ENCODE data around the gene SLC25A21. TPM values are rescaled to one million over a fixed set of nuclear protein-coding genes. Genes with fewer than 3 reads are reported as not detected.

SLC25A21 gene
- total and polyA plus RNA-seq, 8 donors = 0.37 to 0.92 (median 0.60) TPM

- Histone ChIP-seq H3K27me3 (peaks cover 4 to 74% (median 19%) of the 10 kb centered on the region in 4 donors), H3K9me3 (no peaks in the 10 kb centered on the region), H3K36me3 (no peaks in the 10 kb centered on the region), H3K27ac (no peak within 1 kb of the TSS), H3K4me1 (peaks cover 7 to 23% (median 16%) of the 10 kb centered on the region in 3 donors), H3K4me3 (peak within 1 kb of the TSS; percentile 17 to 52 (median 27))
- TF ChIP-seq CTCF (IDR thresholded peaks at IDR 0.05) = no peak
- FAIRE-seq (no peak), DNase-seq (peak; percentile 76 to 93 (median 87)), ATAC-seq (peak; percentile 95 to 97 (median 96))
- 1 to 2% methylated on average over 40 to 44 of the region's 44 CpGs for WGBS, 2 donors
- intact Hi-C loops (cut with DNase I) = no loop called here
These were observed 510.7 kb downstream of the SLC25A21 start, which contains the start of gene PAX9 for GRCh38 chr14:36661506-36662257. PAX9 (plus strand) TSS chr14:36661860; CDS start chr14:36662090, 230 bp downstream.

GRCh38 chr14:36660736-36661505, 511.5 kb downstream of the SLC25A21 start:
- Histone ChIP-seq H3K27me3 (peaks cover 8 to 74% (median 23%) of the 10 kb centered on the region in 4 donors), H3K36me3 (no peaks in the 10 kb centered on the region), H3K4me1 (peaks cover 7 to 30% (median 16%) of the 10 kb centered on the region in 3 donors), H3K27ac (no peak overlapping the region), H3K9me3 (no peaks in the 10 kb centered on the region), H3K4me3 (peak overlapping the region; percentile 17 to 52 (median 27))
- 7% methylated on average over 35 of the region's 35 CpGs for WGBS, 2 donors
- FAIRE-seq (no peak), DNase-seq (peak in 1 of 6 donors; percentile 70), ATAC-seq (peak; percentile 21 to 26 (median 24))
- intact Hi-C loops (cut with DNase I) = no loop called here
- no peak for TF ChIP-seq CTCF (IDR thresholded peaks at IDR 0.05)

- no peak overlapping the region for H3K27ac ChIP-seq
- H3K27me3 ChIP-seq = peaks cover 8 to 75% (median 25%) of the 10 kb centered on the region in 4 donors
- ATAC-seq (no peak), DNase-seq (peak in 1 of 6 donors; percentile 38), FAIRE-seq (no peak)
- no peaks in the 10 kb centered on the region for H3K9me3 ChIP-seq
- intact Hi-C loops (cut with DNase I) = no loop called here
- 8 to 9% methylated on average over 19 of the region's 19 CpGs for WGBS, 2 donors
- no peak for TF ChIP-seq CTCF (IDR thresholded peaks at IDR 0.05)
- H3K4me1 ChIP-seq = peaks cover 7 to 30% (median 16%) of the 10 kb centered on the region in 3 donors
- H3K36me3 ChIP-seq = no peaks in the 10 kb centered on the region
- H3K4me3 ChIP-seq = no peak overlapping the region
These were observed 512.3 kb downstream of the SLC25A21 start for GRCh38 chr14:36659822-36660735.

GRCh38 chr14:36659010-36659821, 513.2 kb downstream of the SLC25A21 start:
- H3K4me3 ChIP-seq = no peak overlapping the region
- no peaks in the 10 kb centered on the region for H3K9me3 ChIP-seq
- peak in 1 of 6 donors; percentile 67 for DNase-seq
- no peaks in the 10 kb centered on the region for H3K36me3 ChIP-seq
- H3K27ac ChIP-seq = no peak overlapping the region
- H3K27me3 ChIP-seq = peaks cover 9 to 82% (median 32%) of the 10 kb centered on the region in 4 donors
- no peak for FAIRE-seq
- 8 to 9% methylated on average over 35 of the region's 35 CpGs for WGBS, 2 donors
- peaks cover 7 to 30% (median 16%) of the 10 kb centered on the region in 3 donors for H3K4me1 ChIP-seq
- intact Hi-C loops (cut with DNase I) = no loop called here
- no peak for ATAC-seq
- TF ChIP-seq CTCF (IDR thresholded peaks at IDR 0.05) = no peak

Measured in pancreas (tissue), 10 donors.